ENCODE data around the gene UPK2.

DNA sequence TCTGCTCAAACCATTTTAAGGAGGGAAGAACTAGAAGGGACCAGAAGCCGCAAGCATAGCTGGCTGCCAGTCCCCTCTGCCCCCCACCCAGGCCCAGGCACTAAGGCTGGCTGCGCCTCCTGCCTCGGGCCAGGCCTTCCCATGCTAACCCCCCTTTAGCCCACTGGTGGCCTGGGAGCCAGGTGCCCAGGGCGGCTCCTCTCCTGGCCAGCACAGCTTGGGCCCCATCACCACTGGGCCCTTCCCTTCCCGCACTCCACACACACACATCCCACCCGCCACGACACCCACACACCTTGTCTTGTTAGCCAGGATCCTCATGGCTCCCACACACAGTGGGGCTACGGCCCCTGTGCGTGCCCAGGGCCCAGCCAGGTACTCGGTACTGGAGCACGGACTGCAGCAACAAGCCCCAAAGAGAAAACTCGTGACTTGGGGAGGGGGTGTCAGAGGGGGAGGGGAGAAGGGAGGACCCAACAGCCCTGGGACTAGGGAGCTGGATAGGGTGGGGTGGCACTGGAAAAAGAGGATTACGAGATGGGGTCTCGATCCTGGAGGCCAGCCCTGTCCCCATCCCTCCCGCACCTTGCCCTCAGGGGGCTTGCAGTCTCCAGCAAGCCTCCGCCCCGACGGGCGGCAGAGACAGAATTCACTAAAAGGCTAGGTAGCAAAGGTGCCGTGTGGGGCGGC is 46.3 kb upstream of the UPK2 start:
- TF ChIP-seq, protein P1, sequence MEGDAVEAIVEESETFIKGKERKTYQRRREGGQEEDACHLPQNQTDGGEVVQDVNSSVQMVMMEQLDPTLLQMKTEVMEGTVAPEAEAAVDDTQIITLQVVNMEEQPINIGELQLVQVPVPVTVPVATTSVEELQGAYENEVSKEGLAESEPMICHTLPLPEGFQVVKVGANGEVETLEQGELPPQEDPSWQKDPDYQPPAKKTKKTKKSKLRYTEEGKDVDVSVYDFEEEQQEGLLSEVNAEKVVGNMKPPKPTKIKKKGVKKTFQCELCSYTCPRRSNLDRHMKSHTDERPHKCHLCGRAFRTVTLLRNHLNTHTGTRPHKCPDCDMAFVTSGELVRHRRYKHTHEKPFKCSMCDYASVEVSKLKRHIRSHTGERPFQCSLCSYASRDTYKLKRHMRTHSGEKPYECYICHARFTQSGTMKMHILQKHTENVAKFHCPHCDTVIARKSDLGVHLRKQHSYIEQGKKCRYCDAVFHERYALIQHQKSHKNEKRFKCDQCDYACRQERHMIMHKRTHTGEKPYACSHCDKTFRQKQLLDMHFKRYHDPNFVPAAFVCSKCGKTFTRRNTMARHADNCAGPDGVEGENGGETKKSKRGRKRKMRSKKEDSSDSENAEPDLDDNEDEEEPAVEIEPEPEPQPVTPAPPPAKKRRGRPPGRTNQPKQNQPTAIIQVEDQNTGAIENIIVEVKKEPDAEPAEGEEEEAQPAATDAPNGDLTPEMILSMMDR (IDR thresholded peaks at IDR 0.05; ENCODE audit: low read depth, low read length, poor library complexity, severe bottlenecking) = no peak
- TF ChIP-seq EZH2phosphoT487 (IDR thresholded peaks at IDR 0.05; ENCODE audit: borderline replicate concordance, low read length) = no peak

All from DOHH2 (cell line).